HG03457 (cell line): ENCODE results near the gene MBD3L2.
"Not testable (repeated sequence)": the region's sequence is repeated elsewhere in the genome, so short reads cannot be mapped to it uniquely, and the experiment has no call there.

Source experiments
- ATAC-seq: cut with Tn5 transposase; IDR thresholded peaks from one replicate; pipeline ENCODE4 v1.9.1; 2021; ENCODE audit warnings: moderate number of reproducible peaks; ENCODE audit not compliant: unreplicated experiment

MBD3L2 gene

DNA sequence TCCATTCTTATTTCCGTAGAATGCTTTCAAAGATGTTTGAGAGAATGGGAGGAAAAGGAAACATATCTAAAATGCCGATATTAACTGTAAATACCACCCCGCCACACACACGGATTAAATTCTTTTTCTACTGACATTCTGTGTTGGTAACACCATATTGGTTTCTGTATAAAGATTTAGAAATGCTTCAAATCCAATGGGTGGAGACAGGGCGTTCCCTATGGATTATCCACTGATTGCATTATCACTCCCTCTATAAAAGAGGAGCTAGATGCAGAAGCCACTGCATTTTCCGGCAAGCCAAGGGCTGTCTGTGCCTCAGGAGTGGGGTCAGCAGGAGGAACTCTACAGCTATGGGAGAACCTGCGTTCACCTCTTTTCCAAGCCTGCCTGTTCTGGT lies at the start of gene MBD3L2:
MBD3L2 (plus strand) TSS at position 301 of the 400 bp plus-strand sequence; CDS start at position 354, 53 bp downstream.
- ATAC-seq = not testable (repeated sequence)

DNA sequence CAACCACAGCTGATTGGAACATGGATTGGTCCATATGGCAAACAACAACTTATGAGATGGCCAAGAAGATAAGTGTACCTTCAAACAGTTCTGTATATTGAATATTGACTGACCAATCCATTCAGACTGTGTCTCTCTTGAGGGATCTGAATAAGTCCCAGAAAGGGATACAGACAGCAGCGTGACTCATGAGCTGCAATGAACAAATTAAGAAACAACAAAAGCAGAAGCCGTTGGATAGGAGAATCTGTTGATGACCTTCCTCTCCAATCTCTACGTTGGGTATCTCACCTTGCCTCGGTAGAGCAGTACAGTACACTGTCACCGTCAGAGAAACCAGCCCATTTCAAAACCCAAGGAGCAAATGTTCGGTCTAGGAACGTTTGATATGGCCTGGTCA lies 49.2 kb upstream of the MBD3L2 start:
- ATAC-seq = no peak

DNA sequence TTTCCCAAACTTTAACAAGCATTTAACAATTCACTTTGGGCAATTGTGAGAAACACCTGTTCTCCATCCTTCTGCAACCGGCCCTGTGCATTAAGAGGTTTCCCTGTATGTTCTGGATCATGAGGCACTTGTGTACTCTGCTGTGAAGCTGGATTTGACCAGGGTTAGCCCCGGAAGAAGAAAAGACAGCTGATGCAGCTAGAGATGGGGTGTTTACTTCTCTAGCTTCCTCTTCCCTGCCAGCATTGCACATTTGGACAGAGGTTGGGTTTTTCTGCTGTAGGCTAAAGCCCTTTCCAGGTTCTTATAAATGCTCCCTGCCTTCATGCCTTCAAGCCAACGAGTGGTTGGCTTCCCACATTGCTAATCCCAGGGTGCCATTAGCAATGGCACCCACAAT lies 48.8 kb upstream of the MBD3L2 start:
- no peak for ATAC-seq

GRCh38 chr19:7000816-7001215 lies 48.3 kb upstream of the MBD3L2 start:
- ATAC-seq = no peak

- no peak for ATAC-seq
Observed at GRCh38 chr19:7004313-7004931, 44.7 kb upstream of the MBD3L2 start.

GRCh38 chr19:7006135-7006704 lies 42.9 kb upstream of the MBD3L2 start:
- no peak for ATAC-seq

GRCh38 chr19:7007859-7008258 lies 41.3 kb upstream of the MBD3L2 start:
- no peak for ATAC-seq

DNA sequence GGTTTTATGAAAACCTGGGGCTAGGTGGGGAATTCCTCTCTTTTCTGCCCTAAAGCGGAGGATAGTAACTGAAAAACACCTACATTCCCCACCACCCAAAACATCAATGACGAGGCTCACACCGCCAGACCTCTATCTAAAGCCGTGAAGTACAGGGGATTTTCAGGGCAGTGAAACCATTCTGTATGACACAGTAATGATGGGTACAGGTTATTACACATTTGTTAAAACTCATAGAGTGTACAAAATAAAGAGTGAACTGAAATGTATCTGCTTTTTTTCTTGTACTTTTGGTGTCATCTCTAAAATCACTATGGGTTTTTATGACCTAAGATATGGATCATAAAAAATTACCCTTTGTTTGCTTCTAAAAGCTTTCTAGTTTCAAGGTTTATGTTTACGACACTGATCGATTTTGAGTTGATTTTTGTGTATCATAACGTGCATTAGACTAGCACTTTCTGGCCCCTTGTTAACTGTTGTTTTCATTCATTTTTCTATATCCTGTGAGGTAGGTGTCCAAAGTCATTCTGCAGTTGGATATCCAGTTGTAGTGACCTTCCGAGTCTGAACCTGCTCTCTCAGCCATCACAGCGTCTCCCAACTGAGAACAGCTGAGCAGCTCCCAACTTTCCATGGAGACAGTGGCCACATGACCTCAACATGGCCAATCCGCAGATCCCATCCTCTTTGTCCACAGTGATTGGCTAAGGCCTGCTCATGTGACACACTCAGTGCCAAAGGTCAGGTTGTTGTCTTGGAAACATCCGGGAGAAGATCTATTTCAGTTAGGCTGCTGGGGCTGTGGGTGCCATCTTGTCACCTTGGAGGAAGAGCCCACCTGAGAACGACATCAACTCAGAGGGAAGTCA lies 38.2 kb upstream of the MBD3L2 start:
- no peak for ATAC-seq

DNA sequence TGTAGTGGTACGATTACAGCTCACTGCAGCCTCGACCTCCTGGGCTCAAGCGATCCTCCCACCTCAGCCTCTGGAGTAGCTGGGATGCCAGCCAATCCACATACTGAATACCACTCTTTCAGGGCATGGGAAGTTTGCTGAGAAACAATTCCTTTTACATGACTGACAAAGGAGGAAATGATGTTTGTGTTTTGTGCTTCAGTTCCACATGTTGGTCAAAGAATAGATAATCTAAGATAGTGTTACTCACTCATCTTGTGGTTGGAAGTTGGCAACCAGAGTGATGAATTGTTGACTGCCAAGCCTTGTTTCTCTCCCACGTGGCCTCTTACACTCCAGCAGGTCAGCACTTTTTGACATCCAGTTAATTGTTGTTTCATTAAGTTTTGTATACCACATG lies 35.4 kb upstream of the MBD3L2 start:
- ATAC-seq = no peak

- no peak for ATAC-seq
Observed at GRCh38 chr19:7018828-7019227, 30.3 kb upstream of the MBD3L2 start.

DNA sequence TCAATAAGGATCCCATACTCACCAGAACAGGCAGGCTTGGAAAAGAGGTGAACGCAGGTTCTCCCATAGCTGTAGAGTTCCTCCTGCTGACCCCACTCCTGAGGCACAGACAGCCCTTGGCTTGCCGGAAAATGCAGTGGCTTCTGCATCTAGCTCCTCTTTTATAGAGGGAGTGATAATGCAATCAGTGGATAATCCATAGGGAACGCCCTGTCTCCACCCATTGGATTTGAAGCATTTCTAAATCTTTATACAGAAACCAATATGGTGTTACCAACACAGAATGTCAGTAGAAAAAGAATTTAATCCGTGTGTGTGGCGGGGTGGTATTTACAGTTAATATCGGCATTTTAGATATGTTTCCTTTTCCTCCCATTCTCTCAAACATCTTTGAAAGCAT lies 27.8 kb upstream of the MBD3L2 start, which contains the start of gene MBD3L2B:
MBD3L2B (minus strand) TSS at position 101 of the 400 bp plus-strand sequence; CDS start at position 67, 34 bp downstream.
- not testable (repeated sequence) for ATAC-seq

DNA sequence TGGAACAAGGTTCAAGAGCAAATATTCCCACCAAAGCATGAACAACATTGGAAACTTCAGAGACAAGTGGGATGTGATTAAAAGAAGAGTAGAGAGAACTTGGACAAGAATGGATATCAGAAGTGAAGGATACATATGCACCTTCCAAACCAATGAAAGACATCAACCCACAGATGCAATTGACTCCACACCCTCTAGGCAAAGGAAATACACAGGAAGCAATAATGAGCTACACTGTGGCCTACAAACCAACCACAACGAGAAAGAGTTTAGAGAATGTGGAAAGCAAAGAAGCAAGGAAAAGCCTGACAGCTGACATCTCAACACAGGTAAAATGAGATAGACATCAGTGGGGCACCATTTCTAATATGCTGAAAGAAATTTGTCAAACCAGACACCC lies 20.3 kb upstream of the MBD3L2 start:
- not testable (repeated sequence) for ATAC-seq

GRCh38 chr19:7030278-7030677 lies 18.8 kb upstream of the MBD3L2 start, which contains the start of gene MBD3L5:
Gene MBD3L5 (plus strand): TSS chr19:7030578. CDS start chr19:7030612, 34 bp downstream.
- ATAC-seq = not testable (repeated sequence)

DNA sequence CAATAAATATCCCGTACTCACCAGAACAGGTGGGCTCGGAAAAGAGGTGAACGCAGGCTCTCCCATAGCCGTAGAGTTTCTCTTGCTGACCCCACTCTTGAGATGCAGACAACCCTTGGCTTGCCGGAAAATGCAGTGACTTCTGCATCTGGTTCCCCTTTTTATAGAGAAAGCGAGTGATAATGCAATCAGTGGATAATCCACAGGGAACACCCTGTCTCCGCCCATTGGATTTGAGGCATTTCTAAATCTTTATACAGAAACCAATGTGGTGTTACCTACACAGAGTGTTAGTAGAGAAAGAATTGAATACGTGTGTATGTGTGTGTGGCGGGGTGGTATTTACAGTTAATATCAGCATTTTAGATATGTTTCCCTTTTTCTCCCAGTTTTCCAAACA lies 9.0 kb upstream of the MBD3L2 start, which contains the start of gene MBD3L4:
MBD3L4 (minus strand) TSS at position 101 of the 400 bp plus-strand sequence; CDS start at position 66, 35 bp downstream.
- not testable (repeated sequence) for ATAC-seq

DNA sequence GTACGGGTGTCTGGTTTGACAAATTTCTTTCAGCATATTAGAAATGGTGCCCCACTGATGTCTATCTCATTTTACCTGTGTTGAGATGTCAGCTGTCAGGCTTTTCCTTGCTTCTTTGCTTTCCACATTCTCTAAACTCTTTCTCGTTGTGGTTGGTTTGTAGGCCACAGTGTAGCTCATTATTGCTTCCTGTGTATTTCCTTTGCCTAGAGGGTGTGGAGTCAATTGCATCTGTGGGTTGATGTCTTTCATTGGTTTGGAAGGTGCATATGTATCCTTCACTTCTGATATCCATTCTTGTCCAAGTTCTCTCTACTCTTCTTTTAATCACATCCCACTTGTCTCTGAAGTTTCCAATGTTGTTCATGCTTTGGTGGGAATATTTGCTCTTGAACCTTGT lies 7.6 kb upstream of the MBD3L2 start:
- not testable (repeated sequence) for ATAC-seq

DNA sequence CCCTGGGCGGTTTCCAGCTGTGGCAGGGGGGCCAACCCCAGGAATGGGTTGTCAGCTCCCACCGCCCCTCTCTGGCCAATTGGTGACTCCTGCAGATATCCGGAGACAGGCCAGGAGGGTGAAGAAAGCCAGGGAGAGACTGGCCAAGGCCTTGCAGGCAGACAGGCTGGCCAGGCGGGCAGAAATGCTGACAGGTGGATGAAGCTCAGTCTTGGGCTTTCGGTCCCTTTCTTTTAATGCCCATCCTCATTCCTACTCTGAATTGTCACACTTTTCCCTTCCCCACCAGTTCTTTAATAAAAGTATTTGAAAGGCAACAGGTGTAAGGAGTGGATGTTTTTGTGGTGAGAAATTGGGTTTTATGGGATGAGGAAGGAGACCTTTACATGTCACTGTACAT lies 2.3 kb downstream of the MBD3L2 start:
- not testable (repeated sequence) for ATAC-seq

DNA sequence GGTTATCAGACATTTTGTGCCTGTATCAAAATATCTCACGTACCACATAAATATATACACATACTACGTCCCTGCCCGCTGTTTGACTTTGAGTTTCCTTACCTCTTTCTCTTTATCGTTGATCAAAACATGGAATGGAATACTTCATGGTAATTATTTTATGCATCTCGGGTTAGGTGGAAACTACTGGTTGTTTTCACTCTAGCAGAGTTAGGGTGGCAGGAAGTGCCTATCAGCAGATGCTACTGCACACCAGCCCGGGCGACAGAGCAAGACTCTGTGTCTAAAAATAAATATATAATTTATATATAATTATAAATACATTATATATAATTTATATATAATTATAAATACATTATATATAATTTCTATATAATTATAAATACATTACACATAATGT lies 3.8 kb downstream of the MBD3L2 start:
- not testable (repeated sequence) for ATAC-seq

- ATAC-seq = not testable (repeated sequence)
Observed at GRCh38 chr19:7054635-7055368, 5.7 kb downstream of the MBD3L2 start.

GRCh38 chr19:7055679-7056078 lies 6.6 kb downstream of the MBD3L2 start:
- ATAC-seq = not testable (repeated sequence)

DNA sequence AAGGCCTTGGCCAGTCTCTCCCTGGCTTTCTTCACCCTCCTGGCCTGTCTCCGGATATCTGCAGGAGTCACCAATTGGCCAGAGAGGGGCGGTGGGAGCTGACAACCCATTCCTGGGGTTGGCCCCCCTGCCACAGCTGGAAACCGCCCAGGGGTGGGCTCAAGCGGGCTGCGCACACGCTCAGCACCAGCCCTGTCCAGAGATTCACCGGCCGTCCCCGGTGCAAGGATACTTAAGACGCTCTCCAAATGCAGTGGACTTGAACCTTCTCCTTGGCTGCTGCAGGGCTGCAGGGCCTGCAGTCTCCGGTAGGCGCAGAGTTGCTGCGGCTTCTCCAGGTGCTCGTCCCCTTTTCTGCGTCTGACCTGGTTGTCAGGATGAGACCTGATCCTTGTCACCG lies 7.2 kb downstream of the MBD3L2 start:
- not testable (repeated sequence) for ATAC-seq

DNA sequence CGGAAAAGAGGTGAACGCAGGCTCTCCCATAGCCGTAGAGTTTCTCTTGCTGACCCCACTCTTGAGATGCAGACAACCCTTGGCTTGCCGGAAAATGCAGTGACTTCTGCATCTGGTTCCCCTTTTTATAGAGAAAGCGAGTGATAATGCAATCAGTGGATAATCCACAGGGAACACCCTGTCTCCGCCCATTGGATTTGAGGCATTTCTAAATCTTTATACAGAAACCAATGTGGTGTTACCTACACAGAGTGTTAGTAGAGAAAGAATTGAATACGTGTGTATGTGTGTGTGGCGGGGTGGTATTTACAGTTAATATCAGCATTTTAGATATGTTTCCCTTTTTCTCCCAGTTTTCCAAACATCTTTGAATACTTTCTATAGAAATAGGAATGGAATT lies 9.5 kb downstream of the MBD3L2 start, which contains the start of gene MBD3L3:
MBD3L3 (minus strand) TSS at position 101 of the 400 bp plus-strand sequence; CDS start at position 30, 71 bp downstream.
- not testable (repeated sequence) for ATAC-seq
